Lower lobe of right lung (tissue), 2 donors: Measurements from ENCODE around the gene GPC4. TPM values are rescaled to one million over a fixed set of nuclear protein-coding genes. Genes with fewer than 3 reads are reported as not detected.

Experiments used
- ATAC-seq, 2 donors: fragments of 200-7000 bp; cut with Tn5 transposase; one replicate each; pipeline ENCODE4 v1.9.1; 2020 to 2022; ENCODE audit warnings: mild to moderate bottlenecking in 2 of 2, moderate library complexity in 2 of 2
- DNase-seq: peaks from one replicate; pipeline ENCODE4 v3.0.0-alpha.2; 2020
- H3K27ac ChIP-seq: fragments of 200-600 bp; one replicate; pipeline ENCODE4 v1.8.0; 2022
- H3K27me3 ChIP-seq: fragments of 200-600 bp; one replicate; pipeline ENCODE4 v1.8.0; 2022; ENCODE audit warnings: low read depth
- H3K36me3 ChIP-seq: fragments of 200-600 bp; one replicate; pipeline ENCODE4 v1.8.0; 2022; ENCODE audit warnings: mild to moderate bottlenecking
- H3K4me1 ChIP-seq: fragments of 200-600 bp; one replicate; pipeline ENCODE4 v1.8.0; 2022
- H3K4me3 ChIP-seq: fragments of 200-600 bp; one replicate; pipeline ENCODE4 v1.8.0; 2022; ENCODE audit warnings: mild to moderate bottlenecking
- H3K9me3 ChIP-seq: fragments of 200-600 bp; one replicate; pipeline ENCODE4 v1.8.0; 2022
- CTCF ChIP-seq: fragments of 200-600 bp; IDR thresholded peaks from one replicate; pipeline ENCODE4 v1.8.0; 2022; ENCODE audit warnings: antibody characterized with exemption, mild to moderate bottlenecking
- intact Hi-C: fragments of 100-400 bp; cut with DNase I; formaldehyde crosslinking; loops from one replicate; pipeline ENCODE4 v1.11.0; 2022
- total RNA-seq: library from RNA; stranded (reverse); fragmentation: NEBNext Ultra II Directional; extraction: Animal tissue kit (Norgen Biotek cat#: 25700); gene quantifications from one replicate; pipeline ENCODE4 v1.2.1, GENCODE V29; 2021
- donor health status: DM: no; HTN: yes; CAD: no; lungs with severe emphysema.

Gene GPC4
- total RNA-seq, 1 donor from 2014 or later = 41.9 TPM

- no peak for ATAC-seq
- H3K4me1 ChIP-seq = no peaks in the 10 kb centered on the region
- intact Hi-C loops = no loop called here
- H3K9me3 ChIP-seq = no peaks in the 10 kb centered on the region
- no peak for DNase-seq
- H3K36me3 ChIP-seq = no peaks in the 10 kb centered on the region
- TF ChIP-seq CTCF = no peak
- no peaks in the 10 kb centered on the region for H3K27me3 ChIP-seq
- H3K27ac ChIP-seq = no peak overlapping the region
- H3K4me3 ChIP-seq = no peak overlapping the region
Observed at GRCh38 chrX:133401536-133401935, 13.8 kb downstream of the GPC4 start.

- Histone ChIP-seq H3K9me3 (no peaks in the 10 kb centered on the region), H3K27me3 (no peaks in the 10 kb centered on the region), H3K4me1 (no peaks in the 10 kb centered on the region), H3K27ac (no peak overlapping the region), H3K4me3 (no peak overlapping the region), H3K36me3 (no peaks in the 10 kb centered on the region)
- TF ChIP-seq CTCF = no peak
- DNase-seq = no peak
- intact Hi-C loops = no loop called here
- no peak for ATAC-seq
Observed at GRCh38 chrX:133399411-133399810, 15.9 kb downstream of the GPC4 start.

GRCh38 chrX:133394765-133395164, 20.5 kb downstream of the GPC4 start:
- Histone ChIP-seq H3K36me3 (no peaks in the 10 kb centered on the region), H3K9me3 (no peaks in the 10 kb centered on the region), H3K27me3 (no peaks in the 10 kb centered on the region)

GRCh38 chrX:133392671-133393070, 22.6 kb downstream of the GPC4 start:
- Histone ChIP-seq H3K4me1 (no peaks in the 10 kb centered on the region), H3K9me3 (no peaks in the 10 kb centered on the region), H3K4me3 (no peak overlapping the region), H3K27me3 (no peaks in the 10 kb centered on the region), H3K36me3 (no peaks in the 10 kb centered on the region), H3K27ac (no peak overlapping the region)
- no peak for DNase-seq
- no peak for TF ChIP-seq CTCF
- intact Hi-C loops = no loop called here
- no peak for ATAC-seq

More at GRCh38 chrX:133394765-133395164, 20.5 kb downstream of the GPC4 start:
- no peak for TF ChIP-seq CTCF
- DNase-seq = no peak
- H3K4me1 ChIP-seq = no peaks in the 10 kb centered on the region
- intact Hi-C loops = no loop called here
- H3K27ac ChIP-seq = no peak overlapping the region
- ATAC-seq = peak in 1 of 2 donors; percentile 67
- no peak overlapping the region for H3K4me3 ChIP-seq

- no peaks in the 10 kb centered on the region for H3K36me3 ChIP-seq
- no peak for ATAC-seq
- no peak overlapping the region for H3K4me3 ChIP-seq
- no peak for DNase-seq
- no peak for TF ChIP-seq CTCF
- no peaks in the 10 kb centered on the region for H3K9me3 ChIP-seq
- H3K27me3 ChIP-seq = no peaks in the 10 kb centered on the region
- intact Hi-C loops = no loop called here
- H3K4me1 ChIP-seq = no peaks in the 10 kb centered on the region
- no peak overlapping the region for H3K27ac ChIP-seq
Observed at GRCh38 chrX:133391111-133391510, 24.2 kb downstream of the GPC4 start.

- no peak overlapping the region for H3K4me3 ChIP-seq
- H3K9me3 ChIP-seq = no peaks in the 10 kb centered on the region
- no peak overlapping the region for H3K27ac ChIP-seq
- H3K27me3 ChIP-seq = no peaks in the 10 kb centered on the region
- ATAC-seq (no peak), DNase-seq (no peak)
- TF ChIP-seq CTCF = no peak
- H3K4me1 ChIP-seq = no peaks in the 10 kb centered on the region
- intact Hi-C loops = no loop called here
- H3K36me3 ChIP-seq = no peaks in the 10 kb centered on the region
Observed at GRCh38 chrX:133390676-133391075, 24.6 kb downstream of the GPC4 start.
